Measurements from ENCODE around the gene SF3B6. TPM values are rescaled to one million over a fixed set of nuclear protein-coding genes. Genes with fewer than 3 reads are reported as not detected.

Gene SF3B6
- total and polyA plus RNA-seq, 2 donors (not counting 3 experiments of a cell fraction or from before 2014, with no cell fraction given) = 105 to 150 TPM

DNA sequence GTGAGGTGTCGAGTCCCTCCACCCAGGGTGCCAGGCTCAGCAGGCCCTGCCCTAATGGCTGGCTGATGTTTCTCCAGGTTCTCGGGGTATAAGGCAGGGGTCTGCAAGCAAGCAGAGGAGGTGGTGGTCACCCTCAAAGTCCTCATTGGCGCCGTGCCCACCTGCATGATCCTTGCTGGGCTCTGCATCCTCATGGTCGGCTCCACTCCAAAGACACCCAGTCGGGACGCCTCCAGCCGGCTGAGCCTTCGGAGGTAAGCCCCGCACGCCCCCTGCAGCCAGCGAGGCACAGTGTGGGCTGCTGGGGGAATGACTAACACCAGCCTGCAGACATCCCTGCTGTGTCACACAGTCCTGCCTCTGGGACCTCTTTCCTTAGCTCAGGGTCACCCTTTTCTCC, 52.1 kb downstream of the SF3B6 start:
- no peaks in the 10 kb centered on the region for H3K79me2 ChIP-seq (ENCODE audit: control insufficient read depth, insufficient read depth, low read length)
- H3K27me3 ChIP-seq (ENCODE audit: control insufficient read depth in 2 of 2, insufficient read depth in 2 of 2, low read length in 2 of 2) = no peaks in the 10 kb centered on the region
- FAIRE-seq (no peak), DNase-seq (ENCODE audit: low read depth, low spot score) (no peak)
- TF ChIP-seq GATA2 (IDR thresholded peaks at IDR 0.05; ENCODE audit: insufficient read depth, insufficient read length, low read depth, low read length) = no peak
- TF ChIP-seq MYC (IDR thresholded peaks at IDR 0.05; ENCODE audit: low read depth, low read length) = no peak
- TF ChIP-seq, protein P1, sequence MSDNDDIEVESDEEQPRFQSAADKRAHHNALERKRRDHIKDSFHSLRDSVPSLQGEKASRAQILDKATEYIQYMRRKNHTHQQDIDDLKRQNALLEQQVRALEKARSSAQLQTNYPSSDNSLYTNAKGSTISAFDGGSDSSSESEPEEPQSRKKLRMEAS (IDR thresholded peaks at IDR 0.05; ENCODE audit: insufficient read depth, insufficient read length) = no peak
- no peak for TF ChIP-seq POLR2A (IDR thresholded peaks at IDR 0.05; ENCODE audit: low read depth, low read length)
- no peak for TF ChIP-seq FOS (IDR thresholded peaks at IDR 0.05; ENCODE audit: borderline replicate concordance, insufficient read depth, low read length)
- TF ChIP-seq POLR2AphosphoS5 (IDR thresholded peaks at IDR 0.05; ENCODE audit: insufficient read depth, low read depth, low read length) = no peak
- TF ChIP-seq EZH2 (IDR thresholded peaks at IDR 0.05; ENCODE audit: borderline replicate concordance, low read depth, low read length, severe bottlenecking) = no peak
- TF ChIP-seq JUN (IDR thresholded peaks at IDR 0.05; ENCODE audit: borderline replicate concordance, insufficient read depth, insufficient read length, low read depth) = no peak
- TF ChIP-seq, protein P2, sequence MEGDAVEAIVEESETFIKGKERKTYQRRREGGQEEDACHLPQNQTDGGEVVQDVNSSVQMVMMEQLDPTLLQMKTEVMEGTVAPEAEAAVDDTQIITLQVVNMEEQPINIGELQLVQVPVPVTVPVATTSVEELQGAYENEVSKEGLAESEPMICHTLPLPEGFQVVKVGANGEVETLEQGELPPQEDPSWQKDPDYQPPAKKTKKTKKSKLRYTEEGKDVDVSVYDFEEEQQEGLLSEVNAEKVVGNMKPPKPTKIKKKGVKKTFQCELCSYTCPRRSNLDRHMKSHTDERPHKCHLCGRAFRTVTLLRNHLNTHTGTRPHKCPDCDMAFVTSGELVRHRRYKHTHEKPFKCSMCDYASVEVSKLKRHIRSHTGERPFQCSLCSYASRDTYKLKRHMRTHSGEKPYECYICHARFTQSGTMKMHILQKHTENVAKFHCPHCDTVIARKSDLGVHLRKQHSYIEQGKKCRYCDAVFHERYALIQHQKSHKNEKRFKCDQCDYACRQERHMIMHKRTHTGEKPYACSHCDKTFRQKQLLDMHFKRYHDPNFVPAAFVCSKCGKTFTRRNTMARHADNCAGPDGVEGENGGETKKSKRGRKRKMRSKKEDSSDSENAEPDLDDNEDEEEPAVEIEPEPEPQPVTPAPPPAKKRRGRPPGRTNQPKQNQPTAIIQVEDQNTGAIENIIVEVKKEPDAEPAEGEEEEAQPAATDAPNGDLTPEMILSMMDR (IDR thresholded peaks at IDR 0.05; ENCODE audit: extremely low read depth in 1 of 2, insufficient read depth in 1 of 2, low read depth in 1 of 2, low read length in 2 of 2) = no peak
- no peaks in the 10 kb centered on the region for H4K20me1 ChIP-seq (replicated peaks; ENCODE audit: control insufficient read depth, extremely low read depth, insufficient read depth, low read length)
- POLR2A ChIA-PET = no interaction called here
- no peak overlapping the region for H3K27ac ChIP-seq (ENCODE audit: insufficient read depth, low read depth, low read length)
- CTCF ChIA-PET = interaction anchor here (1.5 to 2.6 kb wide), 3 partner anchors 97 to 200 kb away, joined by 7 to 13 read pairs (median 8); partner anchors contain the start of gene ATAD2B
- H3K36me3 ChIP-seq (ENCODE audit: control insufficient read depth in 2 of 2, extremely low read depth in 1 of 2, insufficient read depth in 2 of 2, low read length in 2 of 2) = peaks cover 0 to 2% of the 10 kb centered on the region in 2 experiments
- H3K9ac ChIP-seq (replicated peaks; ENCODE audit: extremely low read depth, insufficient read depth, low read length) = no peak overlapping the region
- BruUV-seq (replicated peaks) = no TSS peak
- no peak overlapping the region for H3K4me2 ChIP-seq (ENCODE audit: insufficient read depth, low read length)
- no peaks in the 10 kb centered on the region for H3K9me1 ChIP-seq (replicated peaks; ENCODE audit: control insufficient read depth, extremely low read depth, insufficient read depth, low read length)
- H3K4me3 ChIP-seq (replicated peaks in 1 of 3; ENCODE audit: insufficient read depth in 1 of 3, low read depth in 1 of 3, low read length in 3 of 3) = no peak overlapping the region
- no peak overlapping the region for H2AFZ ChIP-seq (ENCODE audit: low read depth, low read length)
- intact Hi-C loops (cut with micrococcal nuclease) (no loop called here), dilution Hi-C loops (cut with MboI; ENCODE audit: extremely low pct_ligation_motif_present, low sequenced_read_pairs) (no loop called here)
- H3K9me3 ChIP-seq (replicated peaks; ENCODE audit: control insufficient read depth, insufficient read depth, low read length) = no peaks in the 10 kb centered on the region
- H3K4me1 ChIP-seq (ENCODE audit: control insufficient read depth, extremely low read depth, insufficient read depth, low read length) = no peaks in the 10 kb centered on the region

Data from endothelial cell of umbilical vein (primary cell).